GM18870 (cell line): Measurements from ENCODE around the gene PRKCH.
A peak's percentile ranks its signal among the peaks of the same experiment; 100 is the strongest.
"Not testable (repeated sequence)": the region's sequence is repeated elsewhere in the genome, so short reads cannot be mapped to it uniquely, and the experiment has no call there.

Experiments used
- ATAC-seq: cut with Tn5 transposase; IDR thresholded peaks from one replicate; pipeline ENCODE4 v1.9.1; 2021; ENCODE audit warnings: moderate library complexity; ENCODE audit not compliant: unreplicated experiment

Gene PRKCH

DNA sequence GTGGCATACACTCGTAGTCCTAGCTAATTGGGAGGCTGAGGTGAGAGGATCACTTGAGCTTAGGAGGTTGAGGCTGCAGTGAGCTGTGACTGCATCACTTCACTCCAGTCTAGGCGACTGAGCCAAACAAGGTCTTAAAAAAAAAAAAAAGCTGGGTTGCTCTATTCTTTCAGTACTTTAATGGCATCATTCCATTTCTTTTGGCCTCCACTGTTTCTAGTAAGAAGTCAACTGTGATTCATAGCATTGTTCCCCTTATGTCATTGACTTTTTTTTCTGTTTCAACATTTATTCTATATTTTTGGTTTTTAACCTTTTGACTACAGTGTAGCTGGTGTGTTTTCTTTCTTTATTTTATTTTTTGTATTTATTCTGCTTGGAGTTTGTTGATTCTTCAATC, 16.7 kb upstream of the PRKCH start:
- ATAC-seq: no peak

DNA sequence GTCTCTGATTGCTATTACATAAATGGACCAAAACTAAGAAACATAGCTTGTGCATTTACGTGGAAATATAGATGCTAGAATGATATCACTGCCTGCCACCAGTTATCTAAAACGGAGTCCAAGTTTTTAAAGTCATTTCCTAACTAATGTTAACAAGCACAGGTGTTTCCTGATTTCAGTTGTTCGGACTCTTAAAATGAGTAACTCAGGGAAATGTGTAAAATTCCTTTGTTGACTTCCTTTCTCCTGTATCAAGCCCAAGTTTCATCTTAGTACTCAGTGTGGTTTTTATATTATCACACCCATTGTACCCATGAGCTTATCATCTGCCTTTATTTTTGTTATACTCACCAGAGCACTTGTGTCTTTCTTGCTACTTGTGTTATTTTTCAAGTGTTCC, 13.2 kb upstream of the PRKCH start:
- no peak for ATAC-seq

DNA sequence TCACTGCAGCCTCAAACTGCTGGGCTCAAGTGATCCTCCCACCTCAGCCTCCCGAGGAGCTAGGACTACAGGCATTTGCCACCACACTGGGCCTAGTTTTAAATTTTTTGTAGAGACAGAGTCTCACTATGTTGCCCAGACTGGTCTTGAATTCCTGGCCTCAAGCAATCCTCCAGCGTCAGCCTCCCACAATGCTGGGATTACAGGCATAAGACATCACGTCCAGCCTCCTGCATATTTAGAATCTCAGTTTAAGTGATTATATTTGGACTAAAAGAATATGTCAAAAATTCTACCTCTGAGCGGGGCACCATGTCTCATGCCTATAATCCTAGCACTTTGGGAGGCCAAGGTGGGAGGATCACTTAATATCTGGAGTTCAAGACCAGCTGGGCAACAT, 12.7 kb upstream of the PRKCH start:
- not testable (repeated sequence) for ATAC-seq

DNA sequence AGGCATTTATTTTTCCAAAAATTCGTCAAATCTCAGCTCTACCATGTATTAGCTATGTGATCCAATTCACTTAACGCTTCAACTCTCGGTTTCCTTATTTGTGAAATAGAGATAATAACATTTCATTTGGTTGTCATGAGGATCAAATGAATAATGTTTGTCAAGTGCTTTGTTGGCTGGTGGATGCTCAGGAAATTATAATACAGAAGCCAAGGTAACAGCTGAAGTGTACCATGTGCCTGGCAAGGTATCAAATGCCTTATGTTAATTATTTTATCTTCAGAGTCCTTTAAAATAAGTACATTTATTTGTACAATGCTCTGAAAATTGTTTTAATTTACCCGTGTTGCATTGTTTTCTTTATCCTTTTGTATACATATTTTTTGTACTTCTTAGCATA, 6.1 kb upstream of the PRKCH start:
- ATAC-seq: no peak

DNA sequence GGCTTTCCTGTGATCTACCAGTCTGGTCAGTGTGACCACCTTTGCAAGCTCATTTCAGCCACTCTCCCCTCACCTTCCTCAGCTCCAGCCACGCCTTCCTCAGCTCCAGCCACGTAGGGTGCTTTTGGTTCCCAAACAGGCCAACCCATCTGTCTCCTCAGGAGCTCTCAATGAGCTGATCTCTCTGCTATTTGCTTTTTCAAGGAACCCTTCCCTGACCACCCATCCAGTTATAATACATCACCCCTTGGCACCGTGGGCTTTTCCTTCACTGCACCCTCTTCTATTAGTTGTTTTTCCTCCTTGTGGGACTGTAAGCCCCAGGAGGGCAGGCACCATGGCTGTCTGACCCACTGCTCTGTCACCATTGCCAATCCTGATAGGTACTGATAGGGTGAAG, 2.3 kb upstream of the PRKCH start:
- ATAC-seq: no peak

DNA sequence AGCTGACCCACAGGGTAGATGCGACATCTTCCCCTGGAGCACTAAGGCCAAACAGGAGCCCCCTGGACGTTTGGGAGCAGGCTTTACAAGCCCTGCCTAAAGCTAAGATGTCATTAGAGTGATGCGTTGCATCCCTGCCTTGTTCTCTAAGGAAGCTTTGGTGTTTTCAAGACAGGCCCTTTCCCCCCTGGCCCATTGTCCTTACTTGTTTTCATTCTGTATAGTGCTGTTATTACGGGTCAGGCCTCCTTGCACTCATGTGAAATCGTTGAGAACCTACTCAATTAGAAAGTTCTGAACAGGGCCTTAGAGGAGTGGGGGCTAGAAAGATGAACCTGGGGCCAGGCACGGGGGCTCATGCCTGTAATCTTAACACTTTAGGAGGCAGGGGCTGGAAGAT, 1.7 kb upstream of the PRKCH start:
- ATAC-seq: no peak

DNA sequence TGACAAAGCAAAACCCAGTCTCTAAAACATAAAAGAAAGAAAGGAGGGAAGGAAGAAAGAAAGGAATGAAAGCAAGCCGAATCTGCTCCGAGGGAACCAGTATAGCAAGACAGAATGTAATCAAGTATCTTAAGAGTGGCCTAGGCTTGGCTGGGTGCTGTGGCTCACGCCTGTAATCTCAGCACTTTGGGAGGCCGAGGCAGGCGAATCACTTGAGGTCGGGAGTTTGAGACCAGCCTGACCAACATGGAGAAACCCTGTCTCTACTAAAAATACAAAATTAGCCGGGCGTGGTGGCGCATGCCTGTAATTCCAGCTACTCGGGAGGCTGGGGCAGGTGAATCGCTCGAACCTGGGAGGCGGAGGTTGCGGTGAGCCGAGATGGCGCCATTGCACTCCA, 1.2 kb upstream of the PRKCH start:
- ATAC-seq: not testable (repeated sequence)

DNA sequence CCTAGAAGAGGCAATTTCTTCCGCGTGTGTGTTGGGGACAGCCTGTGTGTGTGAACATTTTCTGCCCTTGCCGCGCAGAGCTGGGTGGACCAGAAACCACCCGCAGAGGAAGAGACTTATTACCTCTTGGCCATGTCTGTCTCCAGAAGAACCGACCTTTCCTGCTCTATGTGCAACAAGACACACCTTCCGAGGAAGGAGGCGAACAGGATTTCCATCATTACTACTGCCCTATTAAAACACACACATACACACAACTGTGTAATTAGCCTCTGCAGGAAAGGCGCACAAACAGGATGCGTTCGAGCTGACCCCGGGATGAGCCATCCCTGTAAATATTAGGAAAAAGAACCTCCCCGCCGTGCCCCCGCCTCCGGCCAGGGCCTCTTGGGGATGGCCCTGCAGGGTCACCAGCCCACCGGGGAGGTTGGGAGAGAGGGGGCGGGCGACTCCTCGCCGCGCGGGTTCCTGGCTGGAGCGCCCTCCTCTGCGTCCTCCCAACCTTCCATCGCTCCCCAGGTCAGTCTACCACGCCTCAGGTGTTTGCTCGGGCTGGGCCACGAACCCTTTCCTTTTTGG, 484 bp upstream of the PRKCH start:
- no peak for ATAC-seq

DNA sequence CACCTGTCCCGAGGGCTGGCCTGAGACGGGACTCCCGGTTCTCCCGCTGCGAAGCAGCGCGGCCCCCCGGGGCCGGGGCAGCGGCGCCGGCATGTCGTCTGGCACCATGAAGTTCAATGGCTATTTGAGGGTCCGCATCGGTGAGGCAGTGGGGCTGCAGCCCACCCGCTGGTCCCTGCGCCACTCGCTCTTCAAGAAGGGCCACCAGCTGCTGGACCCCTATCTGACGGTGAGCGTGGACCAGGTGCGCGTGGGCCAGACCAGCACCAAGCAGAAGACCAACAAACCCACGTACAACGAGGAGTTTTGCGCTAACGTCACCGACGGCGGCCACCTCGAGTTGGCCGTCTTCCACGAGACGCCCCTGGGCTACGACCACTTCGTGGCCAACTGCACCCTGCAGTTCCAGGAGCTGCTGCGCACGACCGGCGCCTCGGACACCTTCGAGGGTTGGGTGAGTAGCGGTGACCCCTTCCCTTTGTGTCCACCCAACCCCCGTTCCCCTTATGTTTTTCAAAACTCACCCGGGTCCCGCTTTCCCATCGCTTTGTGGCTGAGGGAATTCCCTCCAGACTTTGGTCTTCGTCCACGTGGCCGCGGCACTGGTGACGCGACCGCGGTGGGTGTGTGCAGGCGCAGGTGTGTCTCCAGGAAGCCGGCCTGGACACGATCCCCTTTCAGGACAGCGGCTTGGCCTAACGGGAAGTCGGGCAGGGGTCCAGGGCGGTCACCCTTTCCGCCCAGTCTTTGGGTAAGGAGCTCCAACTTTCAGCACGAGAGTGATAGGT, 826 bp downstream of the PRKCH start:
- ATAC-seq: no peak

DNA sequence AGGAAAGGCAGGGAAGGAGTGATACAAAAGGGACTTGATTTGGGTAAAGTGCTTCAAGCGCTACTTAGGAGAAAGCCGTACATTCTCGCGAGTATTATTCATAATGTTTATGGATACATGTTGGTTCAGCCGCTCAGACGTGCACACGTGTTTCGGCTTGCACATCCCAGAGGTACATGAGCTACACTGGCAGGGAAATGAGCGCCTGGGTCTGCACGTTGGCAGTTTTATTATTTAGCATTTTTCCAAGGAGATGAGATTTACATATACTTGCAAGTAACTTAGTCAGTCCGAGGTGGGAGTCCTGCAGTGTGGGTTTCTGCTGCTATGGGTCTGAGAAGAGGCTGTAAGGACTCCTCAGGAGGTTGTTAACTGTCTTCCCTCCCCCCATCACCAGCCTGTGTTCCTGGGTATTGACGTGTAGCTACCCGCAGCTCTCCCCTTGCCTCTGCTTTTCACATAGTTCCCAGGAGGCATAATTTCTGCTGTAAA, 1.5 kb downstream of the PRKCH start:
- no peak for ATAC-seq

DNA sequence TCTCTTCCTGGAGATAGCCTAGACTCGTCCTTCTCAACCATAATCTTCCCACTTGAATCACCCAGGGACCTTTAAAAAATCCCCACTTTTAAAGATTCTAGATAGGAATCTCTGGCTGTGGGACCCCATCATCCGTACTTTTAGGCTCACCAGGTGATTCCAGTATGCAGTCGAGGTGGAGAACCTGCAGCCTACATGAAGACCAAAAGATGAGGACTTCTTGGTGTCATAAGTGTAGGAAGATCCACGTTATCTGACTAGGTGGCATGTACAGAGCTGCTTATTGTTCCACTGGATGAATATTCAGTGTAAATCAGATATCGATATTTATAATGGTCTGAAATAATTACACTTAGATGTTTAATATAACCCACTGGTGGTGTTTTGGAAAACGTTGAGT, 2.6 kb downstream of the PRKCH start:
- no peak for ATAC-seq

DNA sequence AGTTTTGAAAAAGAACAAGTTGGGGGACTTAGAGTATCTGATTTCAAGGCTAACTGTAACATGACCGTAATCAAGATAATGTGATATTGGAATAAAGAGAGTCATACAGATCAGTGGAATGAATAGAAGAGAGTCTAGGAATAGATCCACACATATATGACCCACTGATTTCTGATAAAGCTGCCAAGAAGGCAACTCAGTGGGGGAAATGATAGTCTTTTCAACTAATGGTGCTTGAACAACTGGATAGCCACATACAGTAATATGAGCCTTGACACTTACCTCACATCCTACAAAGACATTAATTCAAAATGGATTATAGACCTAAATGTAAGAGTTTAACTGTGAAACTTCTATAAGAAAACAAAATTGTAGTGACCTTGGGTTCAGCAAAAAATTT, 3.8 kb downstream of the PRKCH start:
- ATAC-seq: no peak

DNA sequence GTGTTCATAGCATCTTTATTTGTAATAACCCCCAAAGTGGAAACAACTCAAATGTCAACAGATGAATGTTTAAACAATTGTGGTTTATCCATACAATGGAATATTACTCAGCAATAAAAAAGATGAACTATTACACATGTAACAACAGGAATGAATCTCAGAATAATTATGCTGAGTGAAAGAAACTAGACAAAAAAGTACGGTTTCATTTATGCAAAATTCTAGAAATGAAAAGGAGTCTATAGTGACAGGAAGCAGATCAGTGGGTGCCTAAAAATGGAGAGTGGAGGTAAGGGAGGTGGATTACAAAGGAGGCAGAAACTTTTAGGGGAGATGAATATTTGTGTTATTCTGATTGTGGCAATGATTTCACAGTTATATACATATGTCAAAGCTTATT, 4.8 kb downstream of the PRKCH start:
- ATAC-seq: no peak

DNA sequence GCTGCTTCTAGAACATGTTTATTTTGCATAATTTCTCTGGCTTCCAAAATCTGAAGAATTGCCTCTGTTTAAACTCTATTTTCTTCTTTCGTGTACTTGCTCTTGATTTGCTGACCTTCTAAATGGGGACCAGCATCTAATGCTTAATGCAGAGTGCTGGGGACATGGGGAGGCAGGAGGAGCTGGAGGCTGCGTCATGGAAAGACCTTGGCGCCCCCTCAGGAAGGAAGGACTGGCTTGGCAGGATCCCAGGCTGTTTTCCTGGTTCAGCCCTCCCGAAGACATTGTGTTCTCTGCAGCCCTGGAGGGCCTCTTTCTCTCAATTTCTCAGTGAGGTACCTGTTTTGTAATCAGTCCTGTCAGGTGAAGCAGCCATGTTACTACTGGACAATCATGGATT, 5.5 kb downstream of the PRKCH start:
- ATAC-seq: no peak

DNA sequence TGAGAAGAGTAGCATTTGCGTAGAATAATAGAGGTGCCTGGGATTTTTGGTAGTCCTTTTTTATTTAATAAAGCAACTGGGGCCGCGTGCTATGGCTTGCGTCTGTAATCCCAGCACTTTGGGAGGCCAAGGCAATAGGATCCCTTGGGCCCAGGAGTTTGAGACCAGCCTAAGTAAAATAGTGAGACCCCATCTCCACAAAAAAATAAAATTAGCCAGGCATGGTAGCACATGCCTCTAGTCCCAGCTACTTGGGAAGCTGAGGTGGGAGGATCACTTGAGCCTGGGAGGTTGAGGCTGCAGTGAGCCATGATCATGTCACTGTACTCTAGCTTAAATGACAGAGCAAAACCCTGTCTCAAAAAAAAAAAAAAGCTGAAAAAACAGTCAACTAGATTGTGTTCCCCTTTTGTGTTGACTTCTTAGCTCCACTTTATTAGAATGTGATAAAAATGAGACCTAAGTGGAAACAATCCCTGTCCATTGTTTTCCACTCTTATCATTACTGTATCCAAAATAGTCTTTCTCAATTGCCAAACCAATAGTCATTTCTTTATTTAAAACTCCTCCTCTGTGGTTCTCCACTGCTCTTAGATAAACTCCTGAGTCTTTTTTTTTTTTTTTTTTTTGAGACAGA, 7.4 kb downstream of the PRKCH start:
- ATAC-seq: no peak

DNA sequence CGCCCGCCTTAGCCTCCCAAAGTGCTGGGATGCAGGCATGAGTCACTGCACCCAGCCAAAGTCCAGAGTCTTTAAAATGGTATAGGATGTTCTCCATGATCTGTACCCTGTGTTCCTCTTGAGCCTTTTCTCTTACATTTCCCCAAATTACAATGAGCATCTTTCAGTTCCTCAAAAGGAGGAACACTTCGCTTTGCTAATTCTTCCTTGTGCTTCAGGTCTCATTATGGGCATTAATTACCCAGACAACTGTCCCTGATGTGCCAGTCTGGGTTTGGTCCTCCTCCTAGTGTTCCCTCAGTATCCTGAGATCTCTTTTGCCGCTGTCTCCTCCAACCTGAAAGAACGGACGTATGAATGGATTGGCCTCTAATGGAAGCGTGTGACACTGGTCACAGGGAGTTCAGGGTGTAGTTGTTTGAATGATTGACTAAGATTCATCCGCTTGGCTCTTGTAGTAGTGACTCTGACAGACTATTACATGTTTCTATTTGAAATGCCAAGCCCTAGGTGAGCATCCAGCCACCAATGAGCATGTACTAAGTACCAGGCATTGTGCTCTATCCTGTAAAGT, 8.2 kb downstream of the PRKCH start:
- no peak for ATAC-seq

DNA sequence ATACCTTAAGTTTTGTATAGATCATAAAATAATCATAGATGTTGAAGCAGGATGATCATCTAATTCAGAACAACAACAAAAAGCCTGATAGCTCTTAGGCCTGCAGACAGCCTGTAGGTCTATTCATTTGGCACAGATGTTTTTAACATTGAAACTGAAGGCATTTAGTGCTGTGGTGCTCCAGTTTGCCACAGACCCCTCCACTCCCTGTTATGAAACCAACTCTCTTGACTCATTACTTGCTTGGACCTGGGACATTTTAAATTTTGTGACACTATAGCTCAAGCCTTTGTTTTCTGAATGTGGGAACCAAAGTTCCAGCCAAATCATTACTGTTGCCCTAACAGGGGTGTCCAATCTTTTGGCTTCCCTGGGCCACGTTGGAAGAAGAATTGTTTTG, 9.1 kb downstream of the PRKCH start:
- ATAC-seq: peak; percentile 49

DNA sequence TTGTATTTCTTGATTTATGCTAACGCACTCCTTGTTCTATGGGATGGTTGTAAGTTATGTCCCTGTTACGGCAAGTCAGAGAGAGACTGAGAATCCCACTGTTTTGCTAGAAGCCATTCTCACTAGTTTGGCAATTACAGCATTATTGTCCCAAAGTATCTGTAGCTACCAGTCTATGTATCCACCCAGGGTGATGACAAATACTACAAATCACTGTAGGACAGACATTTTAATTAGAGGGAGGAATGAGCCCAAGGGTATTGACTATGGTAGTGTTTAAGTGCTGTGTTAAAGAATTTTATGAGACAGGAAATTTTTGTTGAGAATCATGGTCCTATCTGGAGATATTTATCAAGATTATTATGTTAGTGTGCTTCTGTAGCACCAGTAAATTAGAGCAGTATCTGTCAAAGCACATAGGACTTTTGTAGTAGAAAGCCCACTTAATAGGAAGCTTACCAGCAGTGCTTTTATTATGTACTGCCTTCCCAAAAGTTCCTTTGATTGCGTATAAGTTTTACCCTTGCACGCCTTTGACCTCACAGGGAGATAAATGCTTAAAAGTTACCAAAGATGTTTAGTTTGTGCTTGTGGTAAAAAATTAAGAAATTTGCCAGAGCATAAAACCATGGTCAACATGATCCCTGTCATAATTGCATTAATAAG, 10.7 kb downstream of the PRKCH start:
- ATAC-seq: no peak

DNA sequence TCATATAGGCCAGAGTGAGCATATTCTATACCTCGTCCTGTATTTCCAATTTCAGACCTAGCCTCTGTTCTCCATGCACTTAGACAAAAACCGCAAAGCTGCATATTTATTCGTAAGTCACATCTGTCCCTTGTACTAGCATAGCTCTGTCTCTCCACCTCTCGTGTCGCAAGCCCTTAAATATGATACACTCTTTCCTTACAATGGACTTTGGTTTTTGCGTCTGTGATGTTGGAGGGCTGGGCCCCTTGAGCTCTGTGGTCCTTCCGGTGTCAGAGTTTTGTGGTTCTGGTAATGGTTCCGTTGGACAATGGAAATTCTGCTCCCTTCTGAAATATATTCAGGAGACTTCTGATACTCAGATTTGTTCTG, 11.3 kb downstream of the PRKCH start:
- ATAC-seq: no peak

DNA sequence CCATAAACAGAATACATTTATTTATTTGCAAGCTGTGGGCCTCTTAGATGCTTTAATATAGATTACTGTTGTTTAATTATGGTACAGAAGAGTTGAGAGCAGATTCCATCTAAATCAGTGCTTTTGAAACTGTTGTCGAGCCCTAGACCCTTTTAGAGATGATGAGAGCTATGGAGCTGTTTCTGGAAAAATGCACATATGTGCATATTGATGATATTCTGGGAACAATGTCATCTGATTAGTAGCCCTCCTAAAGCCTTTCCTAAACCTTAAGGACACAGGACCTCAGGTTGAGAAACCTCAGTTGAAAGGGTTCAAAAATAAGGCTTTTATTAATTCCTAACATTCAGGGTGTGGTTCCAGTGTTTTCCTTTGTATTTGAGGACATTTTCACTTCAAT, 11.7 kb downstream of the PRKCH start:
- ATAC-seq: no peak

DNA sequence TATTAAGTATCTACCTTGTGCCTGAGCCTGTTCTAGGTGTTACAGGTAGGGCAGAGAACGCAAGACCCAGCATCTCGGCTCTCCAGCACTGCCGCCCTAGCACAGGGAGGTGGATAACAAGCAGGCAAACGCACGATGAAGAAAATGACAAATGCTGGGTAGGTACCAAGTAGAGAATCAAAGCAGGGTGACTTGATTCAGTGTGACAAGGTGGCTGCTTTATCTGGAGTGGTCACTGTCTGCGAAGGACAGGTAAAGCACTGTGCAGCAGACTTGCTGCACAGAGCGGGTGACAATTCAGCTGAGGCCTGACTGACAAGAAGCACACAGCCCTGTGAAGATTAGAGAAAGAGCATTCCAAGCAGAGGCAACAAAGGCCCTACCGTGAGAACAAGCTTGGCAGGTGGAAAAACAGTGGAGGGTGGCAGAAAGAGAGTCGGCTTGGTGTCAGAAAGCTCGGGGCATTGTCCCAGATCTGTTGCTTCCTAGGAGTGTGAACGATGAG, 12.9 kb downstream of the PRKCH start:
- no peak for ATAC-seq
